Fibroblast of lung (primary cell): ENCODE data around the gene PFDN1. TPM values are rescaled to one million over a fixed set of nuclear protein-coding genes. Genes with fewer than 3 reads are reported as not detected.
A peak's percentile ranks its signal among the peaks of the same experiment; 100 is the strongest.

Experiments used
- DNase-seq, 2 donors: peaks; one replicate each; pipeline versions ENCODE4 v3.0.0 to v3.0.0-alpha.2; 2010; ENCODE audit warnings: low read depth in 2 of 2
- H2AFZ ChIP-seq: 2 replicates; pipeline ENCODE4 v1.5.1; 2012; ENCODE audit warnings: low read length, control low read depth, inconsistent platforms
- H3K27ac ChIP-seq: 2 replicates; pipeline ENCODE4 v1.5.1; 2011; ENCODE audit warnings: low read length, control low read depth; ENCODE audit not compliant: insufficient read depth
- H3K27me3 ChIP-seq: 2 replicates; pipeline ENCODE4 v1.5.1; 2011; ENCODE audit warnings: mild to moderate bottlenecking, low read length; ENCODE audit not compliant: control insufficient read depth, insufficient read depth
- H3K36me3 ChIP-seq: 2 replicates; pipeline ENCODE4 v1.5.1; 2011; ENCODE audit warnings: low read length; ENCODE audit not compliant: control insufficient read depth, insufficient read depth
- H3K4me1 ChIP-seq: 2 replicates; pipeline ENCODE4 v1.5.1; 2011; ENCODE audit warnings: low read length; ENCODE audit not compliant: control insufficient read depth, insufficient read depth; ENCODE audit errors: extremely low read depth
- H3K4me2 ChIP-seq: 2 replicates; pipeline ENCODE4 v1.5.1; 2011; ENCODE audit warnings: low read length, control low read depth; ENCODE audit not compliant: insufficient read depth; ENCODE audit errors: extremely low read depth
- H3K4me3 ChIP-seq, 4 experiments: fragments of 200-600 bp in 1 of 4; sonication (generic) in 1 of 4; replicated peaks in 1 of 4; 2 replicates each; pipeline ENCODE4 v1.5.1; 2011 to 2016; ENCODE audit warnings: low read length in 4 of 4, low read depth in 3 of 4, mild to moderate bottlenecking in 3 of 4, control low read depth in 2 of 4, inconsistent platforms in 1 of 4, mixed read lengths in 1 of 4; ENCODE audit not compliant: insufficient read depth in 1 of 4; ENCODE audit errors: control extremely low read depth in 1 of 4
- H3K79me2 ChIP-seq: 2 replicates; pipeline ENCODE4 v1.5.1; 2012; ENCODE audit warnings: mild to moderate bottlenecking, low read length, inconsistent platforms; ENCODE audit not compliant: control insufficient read depth, insufficient read depth
- H3K9ac ChIP-seq: 2 replicates; pipeline ENCODE4 v1.5.1; 2011; ENCODE audit warnings: mild to moderate bottlenecking, low read length, control low read depth; ENCODE audit not compliant: insufficient read depth
- H3K9me3 ChIP-seq: 2 replicates; pipeline ENCODE4 v1.5.1; 2012; ENCODE audit warnings: low read depth, low read length; ENCODE audit not compliant: control insufficient read depth, insufficient read depth
- H4K20me1 ChIP-seq: 2 replicates; pipeline ENCODE4 v1.5.1; 2011; ENCODE audit warnings: low read length; ENCODE audit not compliant: control insufficient read depth, insufficient read depth; ENCODE audit errors: extremely low read depth
- CTCF ChIP-seq, 2 donors: IDR thresholded peaks in 1 of 2; conservative IDR thresholded peaks in 1 of 2; 1 replicate in 1 of 2; 2 replicates in 1 of 2; pipeline ENCODE4 v1.5.1; 2011 to 2012; ENCODE audit warnings: low read length in 2 of 2, control low read depth in 1 of 2, inconsistent platforms in 1 of 2, low read depth in 1 of 2, mild to moderate bottlenecking in 1 of 2
- EZH2 ChIP-seq: IDR thresholded peaks from 2 replicates; pipeline ENCODE4 v1.5.1; 2012; ENCODE audit warnings: low read length, control low read depth, mild to moderate bottlenecking; ENCODE audit errors: missing control alignments
- polyA plus RNA-seq, 2 donors: library from polyadenylated mRNA; depleted of rRNA in 1 of 2; stranded (reverse) in 1 of 2; unstranded in 1 of 2; fragments of >200 nt; gene quantifications; 2 replicates each; pipeline ENCODE4 v1.2.1, GENCODE V29; 2011 to 2012; ENCODE audit warnings: missing spikeins in 1 of 2
- total RNA-seq: library from RNA; depleted of rRNA; stranded (reverse); fragments of >200 nt; gene quantifications from 2 replicates; pipeline ENCODE4 v1.2.1, GENCODE V29; 2014

PFDN1 gene
- total and polyA plus RNA-seq, 2 donors (not counting 1 experiment from before 2014, with no cell fraction given) = 35.5 to 140 TPM

- TF ChIP-seq EZH2 (no peak), CTCF (conservative IDR thresholded peaks at IDR 0.05 in 1 of 2, IDR thresholded peaks at IDR 0.05 in 1 of 2; ENCODE audit: low read depth in 1 of 2, low read length in 2 of 2) (no peak)
- H4K20me1 ChIP-seq = no peaks in the 10 kb centered on the region
- H3K27ac ChIP-seq = no peak overlapping the region
- peaks cover 9% of the 10 kb centered on the region for H3K79me2 ChIP-seq
- H2AFZ ChIP-seq = no peak overlapping the region
- no peak overlapping the region for H3K9ac ChIP-seq
- peaks cover 14% of the 10 kb centered on the region for H3K4me1 ChIP-seq
- no peak overlapping the region for H3K4me3 ChIP-seq
- no peaks in the 10 kb centered on the region for H3K9me3 ChIP-seq
- DNase-seq = peak in 1 of 2 donors; percentile 52
- H3K36me3 ChIP-seq = peaks cover 8% of the 10 kb centered on the region
- H3K4me2 ChIP-seq = no peak overlapping the region
- H3K27me3 ChIP-seq = no peaks in the 10 kb centered on the region
Observed at GRCh38 chr5:140338336-140338735, 35.4 kb upstream of the PFDN1 start.

GRCh38 chr5:140337880-140338279 is 35.0 kb upstream of the PFDN1 start:
- TF ChIP-seq EZH2 (no peak), CTCF (conservative IDR thresholded peaks at IDR 0.05 in 1 of 2, IDR thresholded peaks at IDR 0.05 in 1 of 2; ENCODE audit: low read depth in 1 of 2, low read length in 2 of 2) (no peak)
- H4K20me1 ChIP-seq = no peaks in the 10 kb centered on the region
- H3K9me3 ChIP-seq = no peaks in the 10 kb centered on the region
- H3K27me3 ChIP-seq = no peaks in the 10 kb centered on the region
- no peak overlapping the region for H3K27ac ChIP-seq
- no peak for DNase-seq
- H3K79me2 ChIP-seq = peaks cover 9% of the 10 kb centered on the region
- peaks cover 8% of the 10 kb centered on the region for H3K36me3 ChIP-seq
- H3K4me2 ChIP-seq = no peak overlapping the region
- no peak overlapping the region for H2AFZ ChIP-seq
- no peak overlapping the region for H3K4me3 ChIP-seq
- no peak overlapping the region for H3K9ac ChIP-seq
- peaks cover 14% of the 10 kb centered on the region for H3K4me1 ChIP-seq

- Histone ChIP-seq H3K9ac (no peak overlapping the region), H4K20me1 (no peaks in the 10 kb centered on the region), H3K79me2 (peaks cover 5% of the 10 kb centered on the region), H3K27ac (no peak overlapping the region), H3K9me3 (no peaks in the 10 kb centered on the region), H3K4me3 (no peak overlapping the region), H3K27me3 (no peaks in the 10 kb centered on the region), H2AFZ (no peak overlapping the region), H3K4me1 (peaks cover 8% of the 10 kb centered on the region), H3K36me3 (peaks cover 5% of the 10 kb centered on the region), H3K4me2 (no peak overlapping the region)
- peak in 1 of 2 donors; percentile 82 for DNase-seq
- TF ChIP-seq CTCF (conservative IDR thresholded peaks at IDR 0.05 in 1 of 2, IDR thresholded peaks at IDR 0.05 in 1 of 2; ENCODE audit: low read depth in 1 of 2, low read length in 2 of 2) = peak in 1 of 2 donors; percentile 8
- no peak for TF ChIP-seq EZH2
Observed at GRCh38 chr5:140336388-140336787, 33.5 kb upstream of the PFDN1 start.
